GM21825 (cell line): ENCODE measurements around the gene ZDHHC11.
"Not testable (repeated sequence)": the region's sequence is repeated elsewhere in the genome, so short reads cannot be mapped to it uniquely, and the experiment has no call there.

Source experiments
- ATAC-seq: cut with Tn5 transposase; IDR thresholded peaks from one replicate; pipeline ENCODE4 v1.9.1; 2021; ENCODE audit warnings: mild to moderate bottlenecking, moderate library complexity; ENCODE audit not compliant: unreplicated experiment

Gene ZDHHC11

DNA sequence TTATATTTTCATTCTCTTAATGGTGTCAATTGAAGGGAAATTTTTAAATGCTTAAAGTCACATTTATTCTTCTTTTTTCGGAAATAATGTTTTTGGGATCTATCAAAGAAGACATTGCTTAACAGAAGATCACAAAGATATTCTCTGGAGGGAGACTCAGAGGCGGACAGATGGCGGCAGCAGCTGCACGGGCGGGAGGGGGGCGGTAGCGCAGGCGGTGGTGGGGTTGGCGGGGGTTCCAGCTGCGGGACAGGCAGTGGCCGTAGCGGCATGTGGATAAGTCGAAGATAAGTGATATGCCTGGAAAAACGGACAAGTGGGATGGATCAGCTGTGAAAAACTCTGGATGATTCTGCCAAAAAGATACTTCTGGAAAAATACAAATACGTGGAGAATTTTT is 34.6 kb downstream of the ZDHHC11 start:
- no peak for ATAC-seq

DNA sequence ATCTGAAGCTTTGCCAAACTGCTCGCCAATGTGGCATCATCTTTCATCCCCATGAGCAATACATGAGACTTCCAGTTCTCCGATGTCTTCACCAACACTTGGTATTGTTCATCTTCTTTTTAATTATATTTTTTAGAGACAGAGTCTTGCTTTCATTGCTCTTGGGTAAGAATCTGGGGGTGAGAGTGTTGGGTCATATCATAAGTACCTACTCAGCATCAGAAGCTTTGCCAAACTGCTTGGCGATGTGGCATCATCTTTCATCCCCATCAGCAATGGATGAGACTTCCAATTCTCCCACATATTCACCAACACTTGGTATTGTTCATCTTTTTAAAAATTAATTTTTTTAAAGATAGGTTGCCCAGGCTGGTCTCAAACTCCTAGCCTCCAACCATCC is 35.3 kb downstream of the ZDHHC11 start:
- no peak for ATAC-seq

DNA sequence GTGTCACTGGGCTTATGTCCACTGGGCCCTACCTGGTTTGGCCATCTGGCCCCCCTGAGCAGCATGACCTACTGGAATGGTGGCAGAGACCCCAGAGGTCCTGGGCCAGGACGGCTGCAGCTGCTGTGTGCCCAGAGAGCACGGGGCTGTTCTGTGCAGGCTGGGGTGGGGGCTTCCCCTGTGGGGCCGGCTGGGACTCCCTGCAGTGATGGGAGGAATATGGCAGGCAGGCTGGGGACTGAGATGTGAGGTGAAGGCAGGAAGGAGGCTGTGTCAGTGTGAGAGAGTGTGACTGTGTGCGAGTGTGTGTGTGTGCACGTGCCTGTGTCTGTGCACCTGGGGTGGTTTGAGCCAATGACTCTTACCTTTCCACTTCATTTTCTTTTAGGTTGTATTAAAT is 37.2 kb downstream of the ZDHHC11 start:
- ATAC-seq = not testable (repeated sequence)

DNA sequence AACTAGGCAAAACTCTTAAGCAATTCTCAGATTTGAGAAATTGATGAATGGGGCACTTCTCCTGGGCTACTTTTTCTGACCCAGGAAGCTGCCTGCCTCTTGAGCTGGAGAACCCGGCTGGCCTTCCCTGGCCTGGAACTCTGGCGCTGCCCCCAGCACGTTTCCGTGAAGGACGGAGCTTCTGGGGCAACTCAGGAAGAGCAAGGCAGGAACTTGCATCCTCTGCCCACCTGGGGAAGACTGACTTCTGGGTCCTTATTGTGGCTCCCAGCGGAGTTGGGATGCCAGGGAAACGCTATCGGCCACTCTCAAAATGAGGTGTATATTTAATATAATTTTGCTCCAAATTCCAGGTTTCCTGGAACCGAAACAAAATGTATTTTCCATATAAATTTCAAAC is 39.4 kb downstream of the ZDHHC11 start:
- not testable (repeated sequence) for ATAC-seq

DNA sequence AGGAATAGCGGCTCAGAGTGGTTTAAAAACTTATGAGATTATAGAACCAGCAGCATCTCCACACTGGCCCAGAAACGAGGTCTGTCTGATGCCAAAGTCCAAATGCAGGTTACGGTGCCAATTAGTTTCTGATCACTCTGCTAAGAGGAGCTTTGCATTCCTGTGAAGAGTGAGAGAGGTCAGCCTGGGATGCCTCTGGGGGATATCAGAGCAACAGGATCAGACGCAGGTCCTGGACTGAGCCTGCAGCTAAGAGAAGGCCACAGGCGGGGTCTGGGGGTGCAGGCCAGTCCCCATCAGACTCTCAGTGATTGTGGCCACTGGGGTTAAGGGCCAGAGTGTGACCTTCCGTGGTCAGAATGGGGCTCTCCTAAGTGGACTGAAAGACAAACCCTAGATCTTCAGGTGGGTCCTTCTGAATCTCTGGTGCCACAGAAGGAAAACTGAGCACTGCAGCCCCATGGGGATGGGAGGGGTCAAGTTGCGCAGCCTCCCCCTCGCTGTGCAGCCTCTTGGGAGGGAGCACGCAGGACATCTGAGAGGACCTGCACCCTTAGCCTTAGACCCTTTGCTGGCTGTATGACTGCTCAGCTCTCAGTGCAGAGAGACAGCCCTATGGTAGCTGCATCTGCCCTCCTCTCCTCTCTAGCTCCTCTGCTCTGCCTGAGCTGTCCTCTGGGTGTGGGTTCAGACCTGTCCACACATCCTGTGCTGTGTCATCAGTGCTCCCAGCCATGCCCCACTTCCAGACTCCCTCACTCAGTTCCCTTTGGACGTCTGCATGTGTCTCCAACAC is 42.9 kb downstream of the ZDHHC11 start:
- not testable (repeated sequence) for ATAC-seq

DNA sequence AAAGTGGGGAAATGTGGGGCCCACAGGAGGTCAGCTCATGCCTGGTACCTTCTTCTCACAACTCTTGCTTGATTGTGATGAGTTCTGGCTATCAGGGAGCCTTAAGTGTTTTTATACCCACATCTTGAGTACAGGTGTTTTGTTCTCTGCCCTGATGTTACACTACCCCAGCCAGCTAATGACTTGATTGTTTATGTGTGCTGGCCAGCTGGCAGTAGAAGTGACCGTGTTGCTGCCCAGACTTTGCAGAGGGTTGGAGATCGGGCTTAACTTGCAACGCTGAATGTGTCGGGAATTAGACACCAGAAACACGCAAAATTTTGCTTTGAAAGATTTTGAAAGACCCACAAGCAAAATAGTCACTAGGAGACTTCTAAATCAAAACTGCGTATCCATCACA is 49.3 kb downstream of the ZDHHC11 start:
- no peak for ATAC-seq

DNA sequence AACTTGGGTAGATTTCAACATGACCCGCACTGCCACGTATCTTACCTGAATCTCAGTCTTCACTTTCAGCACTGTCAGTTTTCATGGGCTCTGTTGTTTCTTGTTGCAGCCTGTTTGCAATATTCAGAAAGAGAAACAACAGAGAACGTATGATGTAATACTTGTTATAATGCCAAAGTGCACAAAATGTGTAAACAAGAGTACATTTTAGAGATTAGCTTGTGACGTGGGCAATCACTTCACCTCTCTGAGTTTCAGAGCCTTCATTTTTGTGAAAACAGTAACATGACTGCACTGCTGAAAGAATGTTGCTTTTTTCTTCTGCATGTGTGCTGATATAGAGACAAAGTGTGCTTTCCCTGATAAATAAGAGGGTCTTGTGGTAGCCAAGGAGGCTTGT is 49.7 kb downstream of the ZDHHC11 start:
- not testable (repeated sequence) for ATAC-seq

DNA sequence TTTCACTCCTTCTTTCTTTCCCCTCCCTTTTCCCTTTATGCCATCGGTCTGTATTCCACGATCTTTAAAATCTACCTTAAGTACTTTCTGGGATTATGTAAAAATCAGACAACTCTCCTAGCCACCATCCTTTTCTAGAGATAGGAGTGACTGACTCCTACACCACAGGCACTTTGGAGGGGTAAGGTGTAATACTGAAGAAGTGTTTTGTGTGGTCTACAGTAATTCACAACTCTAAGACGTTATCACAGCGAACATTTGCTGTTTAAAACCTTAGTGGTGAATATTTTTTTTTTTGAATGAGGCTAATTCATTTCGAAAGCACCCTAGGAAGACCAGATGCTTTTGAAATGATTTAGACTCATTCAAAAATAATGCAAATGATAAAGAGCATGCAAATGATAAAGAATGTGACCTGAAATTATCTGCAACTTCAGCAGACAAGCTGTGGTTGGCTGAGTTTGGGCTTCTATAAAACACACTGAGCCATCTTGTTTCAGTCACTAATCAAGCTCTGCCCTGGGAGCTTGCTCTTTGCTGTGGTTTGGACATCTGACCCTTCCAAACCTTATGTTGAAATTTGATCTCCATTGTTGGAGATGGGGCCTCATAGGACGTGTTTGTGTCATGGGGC is 52.2 kb downstream of the ZDHHC11 start:
- not testable (repeated sequence) for ATAC-seq

DNA sequence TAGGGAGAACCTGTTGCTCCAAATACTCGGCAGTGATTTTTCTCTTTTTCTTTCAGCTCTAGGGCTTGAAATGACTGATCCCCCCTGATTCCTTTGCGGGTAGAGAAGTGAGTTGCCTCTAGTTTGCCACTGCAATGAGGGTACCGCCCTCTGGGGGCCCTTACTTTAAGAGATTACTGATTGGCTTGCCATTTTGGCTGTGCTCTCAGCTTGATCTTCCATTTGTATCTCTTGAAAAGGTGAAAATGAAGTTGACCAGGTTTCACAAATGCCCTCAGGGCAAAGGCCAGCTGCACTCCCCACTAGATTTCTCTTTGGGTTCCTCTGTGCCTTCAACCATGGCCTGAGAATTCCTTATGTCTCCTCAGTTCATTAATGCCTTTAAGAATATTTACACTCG is 52.8 kb downstream of the ZDHHC11 start:
- ATAC-seq = not testable (repeated sequence)

DNA sequence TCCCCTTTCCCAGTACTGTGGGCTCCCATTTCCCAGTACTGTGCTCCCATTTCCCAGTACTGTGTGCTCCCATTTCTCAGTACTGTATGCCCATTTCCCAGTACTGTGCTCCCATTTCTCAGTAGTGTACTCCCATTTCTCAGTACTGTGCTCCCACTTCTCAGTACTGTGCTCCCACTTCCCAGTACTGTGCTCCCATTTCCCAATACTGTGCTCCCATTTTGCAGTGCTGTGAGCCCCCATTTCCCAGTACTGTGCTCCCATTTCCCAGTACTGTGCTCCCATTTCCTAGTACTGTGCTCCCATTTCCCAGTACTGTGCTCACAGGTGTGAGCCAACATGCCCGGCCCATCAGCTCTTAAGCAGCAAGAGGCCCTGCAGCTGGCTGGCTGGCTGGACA is 54.9 kb downstream of the ZDHHC11 start:
- not testable (repeated sequence) for ATAC-seq

DNA sequence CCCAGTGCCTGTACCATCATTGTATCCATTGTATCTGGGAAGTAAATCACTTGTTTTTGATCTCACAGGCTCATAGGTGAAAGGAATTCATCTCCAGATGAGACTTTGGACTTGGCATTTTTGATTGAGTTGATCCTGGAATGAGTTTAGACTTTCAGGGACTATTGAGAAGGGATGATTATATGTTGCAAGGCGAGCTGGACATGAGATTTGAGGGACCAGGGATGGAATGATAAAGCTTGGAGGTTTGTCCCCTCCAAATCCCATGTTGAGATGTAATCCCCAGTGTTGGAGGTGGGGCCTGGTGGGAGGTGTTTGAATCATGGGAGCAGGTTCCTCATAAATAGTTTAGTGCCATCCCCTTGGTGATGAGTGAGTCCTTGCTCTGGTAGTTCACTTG is 55.8 kb downstream of the ZDHHC11 start:
- not testable (repeated sequence) for ATAC-seq

DNA sequence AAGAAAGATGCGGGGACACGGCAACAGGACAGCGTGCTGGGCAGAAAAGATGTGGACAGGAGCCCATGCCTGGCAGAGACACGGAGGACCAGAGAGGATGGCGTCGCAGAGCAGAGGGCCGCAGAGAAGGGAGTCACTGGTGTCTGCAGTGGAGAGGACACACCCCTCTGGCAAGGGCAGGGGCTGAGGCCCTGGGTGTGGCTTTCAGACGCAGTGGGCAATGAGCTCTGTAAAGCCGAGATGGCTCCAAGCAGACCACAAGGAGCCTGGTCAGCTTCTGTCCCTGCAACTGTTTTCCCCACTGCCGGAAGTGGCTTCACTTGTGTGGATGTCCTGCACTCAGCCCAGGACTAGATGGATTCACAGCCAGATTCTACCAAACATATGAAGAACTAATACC is 62.1 kb downstream of the ZDHHC11 start:
- ATAC-seq = not testable (repeated sequence)

DNA sequence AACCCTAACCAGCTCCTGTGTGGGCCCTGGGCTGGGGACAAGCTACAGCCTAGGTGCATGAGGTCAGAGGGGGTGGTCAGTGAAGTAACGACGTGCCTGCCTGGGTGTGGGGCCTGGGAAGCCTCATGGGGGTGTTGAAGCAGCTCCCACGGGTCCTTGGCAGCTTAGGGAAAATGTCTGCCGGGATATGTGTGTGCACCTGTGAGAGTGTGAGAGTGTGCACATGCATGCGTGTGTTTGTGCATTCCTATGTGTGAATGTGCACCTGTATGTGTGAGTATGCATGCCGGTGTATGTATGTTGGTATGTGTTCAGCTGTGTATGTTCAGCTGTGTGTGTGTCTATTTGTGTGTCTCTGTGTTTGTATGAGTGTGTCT is 62.9 kb downstream of the ZDHHC11 start:
- ATAC-seq = not testable (repeated sequence)

DNA sequence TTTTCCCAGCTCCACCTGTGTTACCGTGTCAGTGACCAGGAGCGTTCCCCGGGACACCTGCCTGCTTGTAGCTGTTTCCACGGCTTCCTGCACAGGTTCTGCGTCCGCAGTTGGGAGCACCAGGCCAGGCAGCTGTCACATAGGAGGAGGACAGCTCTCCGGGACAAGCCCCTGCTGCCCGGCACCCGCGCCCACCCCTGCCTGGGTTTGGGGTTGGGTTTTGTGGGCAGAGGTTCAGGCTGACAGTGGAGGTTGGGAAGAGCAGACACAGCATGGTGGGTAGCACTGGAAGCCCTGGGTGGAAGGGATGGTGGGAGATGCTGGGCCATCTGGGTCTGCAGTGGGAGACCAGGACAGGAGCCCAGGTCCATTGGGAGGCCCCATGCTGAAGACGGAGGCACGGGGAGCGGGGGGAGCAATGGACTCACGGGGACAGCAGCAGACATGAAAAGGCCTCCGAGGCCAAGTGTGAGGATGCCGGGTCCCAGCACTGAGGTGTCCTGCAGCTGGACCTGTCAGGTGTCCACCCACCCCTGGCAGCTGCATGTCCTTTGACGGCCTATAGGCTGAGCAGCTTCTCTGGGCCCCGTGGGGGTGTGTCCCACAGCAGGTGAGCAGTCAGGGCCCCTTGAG is 63.4 kb downstream of the ZDHHC11 start:
- not testable (repeated sequence) for ATAC-seq

DNA sequence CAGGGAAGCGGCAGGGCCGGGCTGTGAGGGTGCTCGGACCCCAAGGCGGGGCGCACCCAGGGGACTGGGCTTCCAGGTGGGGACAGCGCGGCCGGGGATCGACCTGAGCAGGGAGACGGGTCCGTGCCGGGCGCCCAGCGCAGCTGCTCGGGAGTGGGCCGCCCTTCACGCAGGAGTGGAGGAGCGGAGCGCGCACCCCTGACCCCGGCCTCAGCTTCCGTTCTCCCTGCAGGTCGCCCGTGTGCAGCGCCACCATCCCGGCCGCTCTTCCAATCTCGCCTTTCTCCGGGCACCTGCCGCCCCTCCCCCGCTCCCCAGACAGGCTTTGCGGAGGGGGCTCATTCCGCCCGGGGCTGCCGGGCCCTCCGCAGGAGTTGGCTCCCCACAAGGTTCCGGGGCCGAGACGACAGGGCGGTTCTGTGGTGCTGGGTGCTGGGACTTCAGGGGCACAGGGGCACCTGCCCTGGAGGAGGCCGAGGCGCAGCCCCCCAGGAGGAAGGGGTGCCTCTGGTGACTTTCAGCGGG is 65.5 kb downstream of the ZDHHC11 start:
- ATAC-seq = peak; percentile 9

DNA sequence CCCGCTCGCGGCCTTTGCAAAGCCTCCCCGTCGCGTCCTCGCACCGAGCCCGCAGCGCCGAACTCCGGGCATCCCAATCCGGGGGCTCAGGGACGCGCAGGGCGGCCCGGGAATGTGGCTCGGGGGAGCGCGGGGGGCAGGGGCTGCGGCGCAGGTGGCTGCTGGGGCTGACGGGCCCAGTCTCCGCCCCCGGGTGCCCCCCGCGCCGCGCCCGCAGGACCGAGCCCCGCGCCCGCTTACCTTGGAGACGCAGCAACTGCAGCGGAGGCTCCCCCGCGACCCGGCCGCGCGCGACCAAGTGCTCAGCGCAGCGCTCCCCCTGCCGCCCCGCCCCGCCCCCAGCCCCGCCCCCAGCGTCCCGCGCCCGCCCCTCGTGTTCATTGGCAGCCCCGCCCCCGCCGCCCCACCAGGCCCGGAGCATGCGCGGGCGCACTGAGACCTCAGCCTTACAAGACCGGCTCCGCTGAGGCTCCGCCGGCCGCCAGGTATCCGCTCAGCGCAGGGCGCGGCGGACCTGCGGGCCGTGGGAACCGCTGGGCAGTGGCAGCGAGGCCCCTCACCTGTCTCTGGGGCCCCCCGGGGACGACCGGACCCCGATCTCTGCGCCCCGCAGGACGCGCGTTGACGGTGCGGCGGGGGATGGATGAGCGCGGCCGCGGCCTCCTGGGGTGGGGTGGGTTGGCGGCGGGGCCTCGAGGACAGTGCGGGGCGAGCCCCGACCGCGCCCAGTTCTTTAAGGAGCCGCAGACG is 66.2 kb downstream of the ZDHHC11 start, which contains the start of gene ZDHHC11B:
TSS of gene ZDHHC11B (minus strand) at position 302 of the 750 bp plus-strand sequence. CDS start 17,810 bp downstream, outside the sequence.
- peak; percentile 40 for ATAC-seq

DNA sequence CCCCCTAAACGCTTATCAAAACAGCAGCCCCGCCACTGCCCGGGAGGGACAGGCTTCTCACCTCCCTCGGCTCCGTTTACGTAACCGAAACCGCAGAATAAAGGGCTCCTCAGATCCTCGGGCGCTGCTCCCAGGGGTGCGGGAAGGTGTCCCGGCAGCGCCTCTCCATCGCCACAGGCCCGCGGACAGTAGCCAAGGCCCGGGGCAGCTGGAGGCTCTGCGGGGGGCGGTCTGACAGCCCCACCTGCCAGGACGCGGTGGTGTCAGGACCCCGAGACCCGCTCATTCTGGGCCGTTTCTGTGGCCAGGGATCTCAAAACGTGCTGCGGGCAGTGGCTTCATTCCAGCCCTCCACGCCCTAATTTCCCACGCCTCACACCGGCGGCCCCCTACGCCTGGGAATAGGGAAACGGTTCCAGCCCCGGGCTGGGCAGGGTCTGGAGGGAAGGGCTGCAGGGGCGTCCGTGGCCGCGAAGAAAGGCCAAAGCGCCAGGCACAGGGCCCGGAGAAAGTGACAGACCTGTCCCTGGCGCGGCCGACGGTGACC is 66.8 kb downstream of the ZDHHC11 start:
- peak; percentile 2 for ATAC-seq

DNA sequence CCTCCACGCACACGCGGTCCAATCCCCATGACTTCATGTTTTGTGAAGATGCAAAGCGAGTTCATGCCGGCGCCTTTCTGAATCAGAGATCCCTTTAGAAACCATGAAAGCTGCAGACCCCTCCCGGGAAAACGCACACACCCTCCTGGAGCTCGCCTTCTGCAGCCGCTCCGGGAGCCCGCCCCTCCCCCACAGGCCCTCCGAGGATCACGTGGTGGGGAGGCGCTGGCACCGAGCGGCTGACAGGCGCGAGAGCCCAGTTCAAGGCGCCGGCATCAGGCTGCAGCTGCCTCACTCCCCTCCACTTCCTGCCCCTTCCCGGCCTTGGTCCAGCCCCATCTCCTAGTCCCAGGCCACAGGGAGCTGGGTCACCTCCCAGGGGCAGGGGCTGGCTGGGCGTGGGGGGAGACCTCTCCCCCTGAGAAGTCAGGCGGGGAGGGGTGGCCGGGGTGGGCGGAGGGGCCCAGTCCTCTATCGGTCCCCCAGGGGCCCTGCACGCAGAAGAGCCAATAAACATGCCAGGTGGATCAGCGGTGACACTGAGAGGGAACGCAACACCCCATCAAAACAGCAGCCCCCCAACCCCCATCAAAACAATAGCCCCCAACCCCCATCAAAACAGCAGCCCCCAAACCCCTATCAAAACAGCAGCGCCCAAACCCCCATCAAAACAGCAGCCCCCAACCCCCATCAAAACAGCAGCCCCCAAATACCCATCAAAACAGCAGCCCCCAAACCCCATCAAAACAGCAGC is 67.6 kb downstream of the ZDHHC11 start:
- ATAC-seq = not testable (repeated sequence)

DNA sequence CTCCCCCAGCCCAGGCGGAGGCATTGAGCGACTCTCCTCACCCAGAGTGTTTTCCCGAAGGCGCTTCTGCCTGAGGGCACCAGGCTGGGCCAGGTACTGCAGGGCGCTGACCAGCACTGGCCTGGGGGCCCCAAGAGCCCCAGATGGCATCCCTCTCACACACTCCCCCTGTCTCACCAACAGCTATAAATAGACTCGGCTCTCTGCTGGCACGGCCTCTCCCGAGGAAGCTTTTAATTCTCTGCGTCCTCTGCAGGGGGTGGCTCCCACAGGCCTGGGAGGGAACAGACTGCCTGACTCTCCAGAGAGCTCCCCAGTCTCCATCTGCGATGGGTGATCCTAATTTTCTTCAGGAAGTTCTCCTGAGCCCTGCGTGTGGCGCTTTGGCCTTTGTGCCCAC is 68.4 kb downstream of the ZDHHC11 start:
- not testable (repeated sequence) for ATAC-seq

DNA sequence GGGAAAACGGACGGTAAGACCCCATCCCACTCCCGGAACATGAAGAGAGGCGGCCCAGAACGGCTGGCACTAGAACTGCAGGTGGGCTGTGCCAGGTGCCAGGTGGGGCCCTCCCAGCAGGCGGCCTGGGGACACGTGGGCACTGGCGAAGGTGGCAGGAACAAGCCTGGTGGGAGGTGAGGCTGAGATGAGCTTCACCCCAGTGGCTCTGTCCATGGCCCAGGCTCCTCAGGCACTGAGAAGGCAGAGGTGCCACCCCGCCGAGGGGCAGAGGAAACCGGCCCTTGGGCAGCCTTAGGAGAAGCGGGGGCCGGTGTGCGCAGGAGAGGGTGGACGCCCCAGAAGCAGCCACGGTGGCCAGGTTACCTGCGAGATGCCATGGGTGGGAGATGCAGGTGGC is 70.2 kb downstream of the ZDHHC11 start:
- ATAC-seq = not testable (repeated sequence)
